Measurements from ENCODE around the gene CST7. TPM values are rescaled to one million over a fixed set of nuclear protein-coding genes. Genes with fewer than 3 reads are reported as not detected.
"Not testable (repeated sequence)": the region's sequence is repeated elsewhere in the genome, so short reads cannot be mapped to it uniquely, and the experiment has no call there.

CST7 gene
- total and polyA plus RNA-seq, 7 donors: 0.13 to 1.2 (median 0.55) TPM

DNA sequence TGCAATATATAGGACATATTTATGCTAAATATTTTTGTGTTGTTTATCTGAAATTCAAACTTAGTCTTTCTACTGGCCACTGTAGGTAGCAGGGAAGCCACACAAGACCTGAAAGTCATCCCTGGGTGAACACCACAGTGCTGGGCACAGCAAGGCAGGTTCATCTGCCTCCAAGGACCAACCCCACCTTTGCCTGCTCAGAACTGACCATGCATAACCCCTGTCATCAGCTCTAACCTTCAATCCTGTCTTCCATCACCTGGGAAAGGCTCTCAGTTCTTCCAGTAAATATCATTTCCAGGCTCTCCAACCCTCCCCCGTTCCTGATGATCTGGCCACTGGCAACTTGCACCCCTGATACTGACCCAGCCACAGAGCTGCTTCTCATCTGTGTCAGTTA, 32.7 kb upstream of the CST7 start:
- no peaks in the 10 kb centered on the region for H3K4me1 ChIP-seq
- H3K27ac ChIP-seq: no peak overlapping the region
- DNase-seq (no peak), ATAC-seq (no peak)
- intact Hi-C loops (cut with DNase I): loop anchor here in 1 of 2 donors (5.0 kb wide), 1 partner anchor 754 kb away; no protein-coding TSS in a partner anchor
- H3K4me3 ChIP-seq: no peak overlapping the region
- TF ChIP-seq CTCF (IDR thresholded peaks at IDR 0.05): no peak
- 85 to 91% (median 86%) methylated on average over 1 of the region's 1 CpG for WGBS, 3 donors
- no peaks in the 10 kb centered on the region for H3K9me3 ChIP-seq
- H3K36me3 ChIP-seq (ENCODE audit: insufficient read depth in 1 of 2, low read depth in 1 of 2): no peaks in the 10 kb centered on the region
- H3K27me3 ChIP-seq (ENCODE audit: insufficient read depth in 3 of 3, low read length in 2 of 3): no peaks in the 10 kb centered on the region

DNA sequence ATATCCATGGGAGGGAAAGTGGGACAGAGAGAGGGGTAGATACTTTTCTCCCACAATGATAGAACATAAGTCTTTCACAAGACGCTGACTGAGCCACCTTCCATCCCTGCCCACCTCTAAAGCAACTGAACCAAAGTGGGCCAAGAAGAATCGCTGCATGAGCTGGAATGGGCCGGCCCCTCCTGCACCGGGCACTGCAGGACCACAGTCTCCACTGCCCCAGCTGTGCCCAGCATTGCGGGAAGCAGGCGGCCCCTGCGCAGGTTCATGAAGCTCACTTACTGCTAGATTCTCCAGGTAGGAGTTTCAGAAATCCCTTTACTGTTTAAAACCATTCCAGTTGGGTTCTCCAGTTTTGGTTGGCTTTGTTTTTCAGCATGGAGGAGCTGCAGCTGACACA, 32.0 kb upstream of the CST7 start:
- H3K36me3 ChIP-seq (ENCODE audit: insufficient read depth in 1 of 2, low read depth in 1 of 2): no peaks in the 10 kb centered on the region
- DNase-seq (no peak), ATAC-seq (no peak)
- intact Hi-C loops (cut with DNase I): loop anchor here in 1 of 2 donors (5.0 kb wide), 1 partner anchor 755 kb away; no protein-coding TSS in a partner anchor
- 87 to 95% (median 89%) methylated on average over 7 of the region's 7 CpGs for WGBS, 3 donors
- no peaks in the 10 kb centered on the region for H3K9me3 ChIP-seq
- H3K27ac ChIP-seq: no peak overlapping the region
- H3K4me3 ChIP-seq: no peak overlapping the region
- H3K27me3 ChIP-seq (ENCODE audit: insufficient read depth in 3 of 3, low read length in 2 of 3): no peaks in the 10 kb centered on the region
- no peaks in the 10 kb centered on the region for H3K4me1 ChIP-seq
- no peak for TF ChIP-seq CTCF (IDR thresholded peaks at IDR 0.05)

DNA sequence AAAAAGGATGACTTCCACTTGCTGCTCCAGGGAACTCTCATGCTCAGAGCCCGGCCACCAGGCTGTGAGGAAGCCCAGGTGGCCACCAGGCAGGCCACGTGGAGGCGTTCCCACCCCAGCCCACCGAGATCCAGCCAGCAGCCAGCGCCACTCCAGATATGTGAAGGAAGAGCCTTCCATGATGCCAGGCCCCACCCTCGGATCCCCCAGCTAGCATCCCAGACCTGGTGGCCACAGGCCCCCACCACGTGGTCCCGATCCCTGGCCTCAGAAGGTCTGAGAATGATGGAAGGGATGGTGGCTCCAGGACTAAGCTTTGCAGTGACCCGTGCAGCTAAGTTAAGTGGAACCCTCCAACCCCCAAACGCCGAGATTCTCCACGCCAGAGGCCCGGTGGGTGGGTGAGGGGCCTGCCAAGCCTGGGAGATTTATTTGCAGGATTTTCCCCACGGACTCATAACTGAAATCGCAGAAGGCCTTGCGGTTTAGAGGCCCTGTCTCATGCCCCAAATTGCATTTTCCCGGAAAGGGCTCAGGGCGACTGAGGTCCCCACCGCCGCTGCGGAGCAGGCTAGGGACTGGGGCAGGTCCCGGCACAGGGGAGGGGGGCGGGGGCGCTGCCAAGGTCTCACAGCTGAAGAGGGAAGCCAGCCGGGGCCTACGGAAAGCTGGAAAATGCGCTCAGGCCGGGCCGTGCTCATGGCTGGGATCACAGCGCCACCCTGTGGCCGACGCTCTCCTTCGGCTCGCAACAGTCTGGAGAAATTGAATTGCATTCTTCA, 31.1 kb upstream of the CST7 start:
- intact Hi-C loops (cut with DNase I): loop anchor here in 1 of 2 donors (5.0 kb wide), 1 partner anchor 756 kb away; no protein-coding TSS in a partner anchor
- DNase-seq: peak; percentile 66 to 78
- H3K4me3 ChIP-seq: no peak overlapping the region
- peak; percentile 65 for TF ChIP-seq CTCF (IDR thresholded peaks at IDR 0.05)
- no peaks in the 10 kb centered on the region for H3K4me1 ChIP-seq
- ATAC-seq: peak; percentile 74 to 89 (median 82)
- H3K27me3 ChIP-seq (ENCODE audit: insufficient read depth in 3 of 3, low read length in 2 of 3): no peaks in the 10 kb centered on the region
- no peak overlapping the region for H3K27ac ChIP-seq
- H3K36me3 ChIP-seq (ENCODE audit: insufficient read depth in 1 of 2, low read depth in 1 of 2): no peaks in the 10 kb centered on the region
- H3K9me3 ChIP-seq: no peaks in the 10 kb centered on the region
- 25 to 28% (median 28%) methylated on average over 32 to 34 of the region's 34 CpGs for WGBS, 3 donors

GRCh38 chr20:24918579-24919566, 30.2 kb upstream of the CST7 start:
- Histone ChIP-seq H3K36me3 (ENCODE audit: insufficient read depth in 1 of 2, low read depth in 1 of 2) (no peaks in the 10 kb centered on the region), H3K4me3 (no peak overlapping the region), H3K27me3 (ENCODE audit: insufficient read depth in 3 of 3, low read length in 2 of 3) (no peaks in the 10 kb centered on the region), H3K4me1 (no peaks in the 10 kb centered on the region), H3K27ac (no peak overlapping the region), H3K9me3 (no peaks in the 10 kb centered on the region)
- no peak for TF ChIP-seq CTCF (IDR thresholded peaks at IDR 0.05)
- intact Hi-C loops (cut with DNase I): loop anchor here in 1 of 2 donors (5.0 kb wide), 1 partner anchor 757 kb away; no protein-coding TSS in a partner anchor
- ATAC-seq: peak; percentile 32 to 64 (median 49)
- no peak for DNase-seq
- 41 to 55% (median 44%) methylated on average over 17 of the region's 17 CpGs for WGBS, 3 donors

- DNase-seq; H3K4me1 ChIP-seq; H3K27me3 ChIP-seq (ENCODE audit: insufficient read depth in 3 of 3, low read length in 2 of 3); H3K27ac ChIP-seq; ATAC-seq; H3K36me3 ChIP-seq (ENCODE audit: insufficient read depth in 1 of 2, low read depth in 1 of 2); H3K9me3 ChIP-seq; H3K4me3 ChIP-seq: not testable (repeated sequence)
- 78 to 88% (median 86%) methylated on average over 15 of the region's 15 CpGs for WGBS, 3 donors
- intact Hi-C loops (cut with DNase I): loop anchor here in 1 of 2 donors (5.0 kb wide), 1 partner anchor 757 kb away; no protein-coding TSS in a partner anchor
Measured at GRCh38 chr20:24919665-24920064, 29.4 kb upstream of the CST7 start.

DNA sequence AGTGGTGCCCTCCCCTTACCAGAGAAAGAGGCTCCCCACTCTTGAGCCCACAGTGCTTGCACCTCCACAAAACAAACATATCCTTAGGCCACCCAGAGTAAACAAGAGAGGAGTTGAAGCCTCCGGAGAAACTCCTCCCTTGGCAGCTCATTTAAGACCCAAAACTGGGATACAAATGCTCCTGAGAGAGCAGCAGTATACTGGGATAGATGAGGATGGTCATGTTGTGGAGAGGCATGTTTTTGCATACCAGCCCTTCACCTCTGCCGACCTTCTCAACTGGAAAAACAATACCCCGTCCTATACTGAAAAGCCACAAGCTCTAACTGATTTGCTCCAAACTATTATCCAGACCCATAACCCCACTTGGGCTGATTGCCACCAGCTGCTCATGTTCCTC, 28.4 kb upstream of the CST7 start:
- H3K4me3 ChIP-seq; H3K27me3 ChIP-seq (ENCODE audit: insufficient read depth in 3 of 3, low read length in 2 of 3); H3K4me1 ChIP-seq; H3K36me3 ChIP-seq (ENCODE audit: insufficient read depth in 1 of 2, low read depth in 1 of 2); H3K27ac ChIP-seq; intact Hi-C loops (cut with DNase I); H3K9me3 ChIP-seq; ATAC-seq; DNase-seq: not testable (repeated sequence)
- 23 to 37% (median 29%) methylated on average over 3 of the region's 3 CpGs for WGBS, 3 donors

DNA sequence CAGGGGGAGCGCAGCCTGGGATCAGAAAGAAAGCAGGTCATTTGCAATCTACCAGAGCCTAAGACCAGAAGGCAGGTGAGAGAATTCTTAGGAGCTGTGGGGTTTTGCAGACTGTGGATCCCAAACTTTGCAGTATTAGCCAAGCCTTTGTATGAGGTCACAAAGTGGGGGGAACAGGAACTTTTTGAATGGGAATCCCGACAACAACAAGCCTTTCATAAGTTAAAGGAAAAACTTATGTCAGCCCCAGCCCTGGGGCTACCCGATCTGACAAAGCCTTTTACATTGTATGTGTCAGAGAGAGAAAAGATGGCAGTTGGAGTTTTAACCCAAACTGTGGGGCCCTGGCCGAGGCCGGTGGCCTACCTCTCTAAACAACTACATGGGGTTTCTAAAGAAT, 19.8 kb upstream of the CST7 start:
- DNase-seq; H3K36me3 ChIP-seq (ENCODE audit: insufficient read depth in 1 of 2, low read depth in 1 of 2); H3K27ac ChIP-seq; H3K4me3 ChIP-seq; H3K4me1 ChIP-seq; intact Hi-C loops (cut with DNase I); ATAC-seq; H3K9me3 ChIP-seq; H3K27me3 ChIP-seq (ENCODE audit: insufficient read depth in 3 of 3, low read length in 2 of 3): not testable (repeated sequence)
- 76 to 86% (median 81%) methylated on average over 5 of the region's 5 CpGs for WGBS, 3 donors
